ENCODE measurements around the gene MARVELD1.

DNA sequence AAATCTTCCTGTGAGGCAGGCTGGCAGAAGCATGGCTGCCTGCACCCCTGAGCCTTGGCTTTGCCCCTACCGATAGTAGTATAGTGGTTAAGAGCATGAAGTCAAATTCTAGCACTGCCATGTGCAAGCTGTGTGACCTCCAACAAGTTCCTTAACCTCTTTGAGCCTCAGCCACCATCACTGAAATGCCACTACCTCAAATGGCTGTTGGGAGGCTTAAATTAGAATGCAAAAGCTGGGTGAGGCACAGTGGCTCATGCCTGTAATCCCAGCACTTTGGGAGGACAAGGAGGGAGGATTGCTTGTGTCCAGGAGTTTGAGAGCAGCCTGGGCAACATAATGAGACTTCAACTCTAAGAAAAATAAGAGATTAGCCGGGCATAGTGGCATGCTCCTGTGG is 49.9 kb downstream of the MARVELD1 start:
- no peak for TF ChIP-seq POLR2A (IDR thresholded peaks at IDR 0.05; ENCODE audit: low read depth, low read length)
- TF ChIP-seq POLR2AphosphoS5 (IDR thresholded peaks at IDR 0.05; ENCODE audit: low read depth, low read length) = no peak

Measured in GM12892 (cell line).